Vagina (tissue), 2 donors: ENCODE results near the gene PTGER3. TPM values are rescaled to one million over a fixed set of nuclear protein-coding genes. Genes with fewer than 3 reads are reported as not detected.
"Not testable (repeated sequence)": the region's sequence is repeated elsewhere in the genome, so short reads cannot be mapped to it uniquely, and the experiment has no call there.

ENCODE experiments used
- DNase-seq, 2 donors: peaks; one replicate each; pipeline ENCODE4 v3.0.0-alpha.2; 2017; ENCODE audit errors: extremely low spot score in 2 of 2
- H3K27ac ChIP-seq: fragments of 200-600 bp; sonication (generic); one replicate; pipeline ENCODE4 v1.5.1; 2019
- H3K27me3 ChIP-seq: fragments of 200-600 bp; sonication (generic); one replicate; pipeline ENCODE4 v1.5.1; 2019
- H3K36me3 ChIP-seq, 2 donors: fragments of 200-600 bp; sonication (generic); one replicate each; pipeline ENCODE4 v1.5.1; 2017 to 2019
- H3K4me1 ChIP-seq: fragments of 200-600 bp; sonication (generic); one replicate; pipeline ENCODE4 v1.5.1; 2019
- H3K4me3 ChIP-seq, 2 donors: fragments of 200-600 bp; sonication (generic); 1 replicate in 1 of 2; 2 replicates in 1 of 2; pipeline ENCODE4 v1.5.1; 2016 to 2019
- H3K9me3 ChIP-seq: fragments of 200-600 bp; sonication (generic); one replicate; pipeline ENCODE4 v1.5.1; 2019
- POLR2A ChIP-seq, 2 donors: fragments of 450-650 bp; IDR thresholded peaks; one replicate each; pipeline ENCODE4 v1.6.1; 2017; ENCODE audit warnings: antibody characterized with exemption in 2 of 2, mild to moderate bottlenecking in 2 of 2, moderate library complexity in 2 of 2
- POLR2AphosphoS5 ChIP-seq, 2 donors: sonication (generic); formaldehyde crosslinking; IDR thresholded peaks; one replicate each; pipeline ENCODE4 v1.9.0; 2017; ENCODE audit warnings: antibody characterized with exemption in 2 of 2, mild to moderate bottlenecking in 2 of 2, low read depth in 1 of 2; ENCODE audit not compliant: insufficient read depth in 1 of 2
- intact Hi-C: fragments of 100-400 bp; cut with DNase I; formaldehyde crosslinking; loops from one replicate; pipeline ENCODE4 v1.15.1; 2023
- total RNA-seq: library from RNA; depleted of rRNA; stranded (reverse); fragments of >200 nt; gene quantifications from one replicate; pipeline ENCODE4 v1.2.3, GENCODE V29; 2016
- TF ChIP-seq, protein P1 (sequence below), 3 experiments: fragments of 450-650 bp in 2 of 3; fragments of 200-600 bp in 1 of 3; sonication (generic) in 1 of 3; IDR thresholded peaks; one replicate each; pipeline ENCODE4 v1.5.1; 2017 to 2019; ENCODE audit warnings: antibody characterized with exemption in 3 of 3, mild to moderate bottlenecking in 2 of 3, moderate library complexity in 2 of 3

Gene PTGER3
- total RNA-seq, 1 donor from 2014 or later = 17.7 TPM

DNA sequence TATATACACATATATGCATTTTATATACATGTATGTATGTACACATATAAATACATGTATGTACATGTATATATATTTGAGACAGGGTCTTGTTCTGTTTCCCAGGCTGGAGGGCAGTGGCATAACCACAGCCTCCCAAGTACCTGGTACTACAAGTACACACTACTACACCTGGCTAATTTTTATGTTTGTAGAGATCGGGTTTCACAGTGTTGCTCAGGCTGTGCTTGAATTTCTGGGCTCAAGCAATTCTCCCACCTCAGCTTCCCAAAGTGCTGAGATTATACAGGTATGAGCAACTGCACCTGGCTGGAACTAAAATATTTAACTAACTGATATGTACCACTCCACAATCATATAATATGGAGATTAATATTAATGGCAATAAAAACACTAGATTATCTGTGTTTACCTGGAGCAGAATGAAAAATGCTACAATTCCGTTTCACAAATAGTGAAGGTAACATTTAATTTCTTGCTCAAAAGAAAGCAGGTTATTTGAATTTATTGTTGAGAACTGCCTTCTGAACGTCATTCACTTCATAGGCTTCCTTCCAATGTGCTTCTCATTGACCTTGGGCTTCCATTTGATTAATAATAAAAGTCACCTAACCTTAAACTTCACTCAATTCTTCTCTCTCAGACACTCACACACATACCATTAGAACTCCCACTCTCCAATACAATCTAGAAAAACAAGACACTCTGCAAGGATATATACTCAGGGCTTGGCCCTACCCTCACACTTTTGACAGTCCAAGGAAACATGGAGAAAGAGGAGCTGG is 57.0 kb downstream of the PTGER3 start:
- Histone ChIP-seq H3K27me3 (no peaks in the 10 kb centered on the region), H3K9me3 (no peaks in the 10 kb centered on the region), H3K4me1 (no peaks in the 10 kb centered on the region), H3K4me3 (no peak overlapping the region), H3K36me3 (no peaks in the 10 kb centered on the region), H3K27ac (no peak overlapping the region)
- intact Hi-C loops = no loop called here
- TF ChIP-seq, protein P1, sequence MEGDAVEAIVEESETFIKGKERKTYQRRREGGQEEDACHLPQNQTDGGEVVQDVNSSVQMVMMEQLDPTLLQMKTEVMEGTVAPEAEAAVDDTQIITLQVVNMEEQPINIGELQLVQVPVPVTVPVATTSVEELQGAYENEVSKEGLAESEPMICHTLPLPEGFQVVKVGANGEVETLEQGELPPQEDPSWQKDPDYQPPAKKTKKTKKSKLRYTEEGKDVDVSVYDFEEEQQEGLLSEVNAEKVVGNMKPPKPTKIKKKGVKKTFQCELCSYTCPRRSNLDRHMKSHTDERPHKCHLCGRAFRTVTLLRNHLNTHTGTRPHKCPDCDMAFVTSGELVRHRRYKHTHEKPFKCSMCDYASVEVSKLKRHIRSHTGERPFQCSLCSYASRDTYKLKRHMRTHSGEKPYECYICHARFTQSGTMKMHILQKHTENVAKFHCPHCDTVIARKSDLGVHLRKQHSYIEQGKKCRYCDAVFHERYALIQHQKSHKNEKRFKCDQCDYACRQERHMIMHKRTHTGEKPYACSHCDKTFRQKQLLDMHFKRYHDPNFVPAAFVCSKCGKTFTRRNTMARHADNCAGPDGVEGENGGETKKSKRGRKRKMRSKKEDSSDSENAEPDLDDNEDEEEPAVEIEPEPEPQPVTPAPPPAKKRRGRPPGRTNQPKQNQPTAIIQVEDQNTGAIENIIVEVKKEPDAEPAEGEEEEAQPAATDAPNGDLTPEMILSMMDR (IDR thresholded peaks at IDR 0.05) = no peak
- TF ChIP-seq POLR2AphosphoS5 (IDR thresholded peaks at IDR 0.05; ENCODE audit: insufficient read depth in 1 of 2, low read depth in 1 of 2) (no peak), POLR2A (IDR thresholded peaks at IDR 0.05) (no peak)
- no peak for DNase-seq

DNA sequence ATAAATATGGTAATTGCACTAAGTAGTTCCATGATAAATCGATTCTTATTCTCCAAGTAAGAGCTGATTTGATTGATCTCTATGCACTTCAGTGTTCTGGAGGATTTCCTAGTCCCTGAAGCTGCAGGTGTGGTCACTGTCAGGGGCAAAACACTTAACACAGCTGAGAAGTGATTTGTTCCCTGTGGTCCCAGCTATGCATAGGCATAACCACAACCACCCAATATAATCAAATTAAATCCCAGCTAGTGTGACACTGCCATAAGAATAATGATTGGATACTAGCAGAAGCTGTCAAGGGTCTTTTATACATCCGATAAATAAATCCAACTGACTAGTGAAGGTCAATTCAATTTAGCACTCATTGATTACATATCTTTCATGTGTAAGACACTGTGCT is 60.1 kb downstream of the PTGER3 start:
- DNase-seq = no peak
- intact Hi-C loops = no loop called here
- no peaks in the 10 kb centered on the region for H3K27me3 ChIP-seq
- H3K4me3 ChIP-seq = no peak overlapping the region
- no peak overlapping the region for H3K27ac ChIP-seq
- H3K36me3 ChIP-seq = no peaks in the 10 kb centered on the region
- TF ChIP-seq, protein P1 (IDR thresholded peaks at IDR 0.05) = no peak
- TF ChIP-seq POLR2AphosphoS5 (IDR thresholded peaks at IDR 0.05; ENCODE audit: insufficient read depth in 1 of 2, low read depth in 1 of 2) (no peak), POLR2A (IDR thresholded peaks at IDR 0.05) (no peak)
- no peaks in the 10 kb centered on the region for H3K4me1 ChIP-seq
- H3K9me3 ChIP-seq = no peaks in the 10 kb centered on the region

DNA sequence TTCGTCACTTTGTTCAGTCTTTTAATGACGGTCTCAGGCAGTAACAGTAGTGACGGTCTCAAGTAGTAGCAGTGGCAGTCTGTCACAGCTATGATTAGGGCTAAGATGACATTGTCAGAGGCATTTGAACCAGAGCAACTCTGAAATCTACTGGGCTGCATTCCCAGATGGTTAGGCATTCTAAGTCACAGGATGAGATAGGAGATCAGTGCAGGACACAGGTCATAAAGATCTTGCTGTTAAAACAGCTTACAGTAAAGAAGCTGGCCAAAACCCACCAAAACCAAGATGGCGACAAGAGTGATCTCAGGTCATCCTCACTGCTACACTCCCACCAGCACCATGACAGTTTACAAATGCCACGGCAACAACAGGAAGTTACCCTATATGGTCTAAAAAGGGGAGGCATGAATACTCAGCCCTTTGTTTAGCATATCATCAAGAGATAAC is 61.8 kb downstream of the PTGER3 start:
- H3K27me3 ChIP-seq, H3K4me3 ChIP-seq, DNase-seq, H3K4me1 ChIP-seq, H3K27ac ChIP-seq, H3K9me3 ChIP-seq, intact Hi-C loops, H3K36me3 ChIP-seq: not testable (repeated sequence)

DNA sequence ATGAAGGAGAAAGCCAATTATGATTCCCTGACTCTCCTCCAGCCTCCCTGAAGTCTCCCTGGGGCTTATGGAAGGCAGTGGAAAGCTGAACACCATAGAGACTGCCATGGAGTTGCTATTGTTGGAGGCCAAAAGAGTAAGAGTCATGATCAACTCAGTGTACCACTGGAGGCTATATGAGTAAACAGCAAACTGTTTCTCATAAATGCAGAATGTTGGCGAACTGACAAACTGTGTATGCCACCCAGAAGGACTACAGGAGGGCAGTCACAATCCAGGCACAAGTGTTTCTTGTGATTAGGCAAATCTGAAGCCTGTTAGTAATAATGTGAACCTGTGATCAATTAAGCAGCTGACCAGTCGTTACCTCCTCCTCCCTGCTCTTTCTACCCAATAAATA is 62.3 kb downstream of the PTGER3 start:
- H3K27me3 ChIP-seq, H3K9me3 ChIP-seq, intact Hi-C loops, H3K4me3 ChIP-seq, DNase-seq, H3K27ac ChIP-seq, H3K4me1 ChIP-seq, H3K36me3 ChIP-seq: not testable (repeated sequence)

DNA sequence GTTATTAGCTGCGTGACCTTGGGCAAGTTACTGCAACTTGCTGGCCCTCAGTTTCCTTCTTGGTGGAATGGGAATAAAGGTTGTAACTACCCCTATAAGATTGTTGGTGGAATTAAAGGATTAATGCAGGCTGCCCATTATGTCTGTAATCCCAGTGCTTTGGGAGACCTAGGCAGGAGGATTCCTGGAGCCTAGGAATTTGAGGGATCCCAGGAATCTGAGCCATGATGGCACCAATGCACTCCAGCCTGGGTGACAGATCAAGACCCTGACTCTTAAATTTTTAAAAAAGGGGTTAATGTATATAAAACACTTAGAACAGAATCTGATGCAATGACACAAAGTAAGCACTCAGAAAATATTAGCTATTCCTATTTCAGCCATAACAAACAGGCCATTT is 67.3 kb downstream of the PTGER3 start:
- no peaks in the 10 kb centered on the region for H3K4me1 ChIP-seq
- intact Hi-C loops = loop anchor here (5.0 kb wide), 1 partner anchor 1947 kb away; no protein-coding TSS in a partner anchor
- no peak for DNase-seq
- H3K4me3 ChIP-seq = no peak overlapping the region
- no peaks in the 10 kb centered on the region for H3K36me3 ChIP-seq
- TF ChIP-seq POLR2A (IDR thresholded peaks at IDR 0.05) (no peak), POLR2AphosphoS5 (IDR thresholded peaks at IDR 0.05; ENCODE audit: insufficient read depth in 1 of 2, low read depth in 1 of 2) (no peak)
- TF ChIP-seq, protein P1 (IDR thresholded peaks at IDR 0.05) = no peak
- no peak overlapping the region for H3K27ac ChIP-seq
- H3K27me3 ChIP-seq = no peaks in the 10 kb centered on the region
- H3K9me3 ChIP-seq = no peaks in the 10 kb centered on the region

DNA sequence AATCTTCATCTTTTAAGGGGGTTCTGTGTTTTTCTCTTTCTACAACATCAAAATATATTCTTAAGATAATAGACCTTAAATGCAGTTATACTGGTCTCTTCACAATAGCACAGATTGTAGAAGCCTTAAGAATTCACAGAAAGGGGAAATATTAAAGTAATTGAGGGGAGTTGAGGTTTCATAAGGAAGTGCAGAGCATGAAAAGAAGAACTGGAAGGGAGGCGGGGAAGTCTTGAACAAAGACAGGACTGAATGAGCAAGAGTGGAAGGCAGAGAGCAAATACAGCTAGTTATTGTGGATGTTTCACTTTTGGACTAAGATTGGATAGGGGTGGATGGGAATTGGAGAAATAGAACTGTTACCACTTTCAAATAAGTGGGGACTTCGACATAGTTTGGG is 67.7 kb downstream of the PTGER3 start:
- TF ChIP-seq POLR2AphosphoS5 (IDR thresholded peaks at IDR 0.05; ENCODE audit: insufficient read depth in 1 of 2, low read depth in 1 of 2) (no peak), POLR2A (IDR thresholded peaks at IDR 0.05) (no peak)
- TF ChIP-seq, protein P1 (IDR thresholded peaks at IDR 0.05) = no peak
- intact Hi-C loops = loop anchor here (5.0 kb wide), 1 partner anchor 1947 kb away; no protein-coding TSS in a partner anchor
- Histone ChIP-seq H3K4me3 (no peak overlapping the region), H3K4me1 (no peaks in the 10 kb centered on the region), H3K9me3 (no peaks in the 10 kb centered on the region), H3K27ac (no peak overlapping the region), H3K36me3 (no peaks in the 10 kb centered on the region), H3K27me3 (no peaks in the 10 kb centered on the region)
- no peak for DNase-seq
